ENCODE results near the gene ANO3. TPM values are rescaled to one million over a fixed set of nuclear protein-coding genes. Genes with fewer than 3 reads are reported as not detected.
A peak's percentile ranks its signal among the peaks of the same experiment; 100 is the strongest.

ANO3 gene
- total RNA-seq, 8 experiments from 2014 or later: 0.11 to 45.4 (median 0.39) TPM

DNA sequence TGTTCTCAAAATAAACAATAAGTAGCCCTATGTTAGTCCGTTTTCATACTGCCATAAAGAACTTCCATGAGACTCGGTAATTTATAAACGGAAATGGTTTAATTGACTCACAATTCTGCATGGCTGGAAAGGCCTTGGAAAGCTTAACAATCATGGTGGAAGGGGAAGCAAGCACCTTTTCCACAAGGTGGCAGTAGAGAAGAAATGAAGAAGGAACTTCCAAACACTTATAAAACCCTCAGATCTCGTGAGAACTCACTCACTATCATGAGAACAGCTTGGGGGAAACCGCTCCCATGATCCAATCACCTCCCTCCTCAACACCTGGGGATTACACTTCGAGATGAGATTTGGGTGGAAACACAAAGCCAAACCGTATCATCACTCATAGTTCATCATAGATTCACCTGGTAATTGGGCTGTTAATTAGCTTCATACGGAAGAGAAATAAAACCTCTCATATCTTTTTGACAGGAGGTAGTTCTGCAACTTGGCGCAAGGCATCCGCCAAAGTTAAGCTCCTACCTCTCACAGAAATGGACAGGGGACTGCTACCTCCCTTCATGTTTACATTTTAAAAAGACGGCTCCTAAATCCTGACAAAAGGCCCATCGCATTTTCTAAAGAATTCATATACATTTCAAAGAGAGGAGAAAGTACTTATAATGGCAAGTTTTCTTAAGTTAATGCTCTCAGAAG lies 191.1 kb downstream of the ANO3 start:
- H3K4me3 ChIP-seq: no peak overlapping the region
- WGBS, 10 experiments: 14 to 77% (median 60%) methylated on average over 2 to 12 of the region's 12 CpGs
- no peaks in the 10 kb centered on the region for H3K4me1 ChIP-seq (replicated peaks in 1 of 2)
- in situ Hi-C loops (cut with MboI; ENCODE audit: low pct_unique_long_range_greater_than_20kb in 2 of 9, low sequenced_read_pairs in 9 of 9, unreplicated experiment in 9 of 9): loop anchor here in 1 of 9 experiments (25.0 kb wide), 1 partner anchor 111 kb away; no protein-coding TSS in a partner anchor
- ATAC-seq (replicated peaks in 6 of 8): no peak
- no peak overlapping the region for H3K27ac ChIP-seq

DNA sequence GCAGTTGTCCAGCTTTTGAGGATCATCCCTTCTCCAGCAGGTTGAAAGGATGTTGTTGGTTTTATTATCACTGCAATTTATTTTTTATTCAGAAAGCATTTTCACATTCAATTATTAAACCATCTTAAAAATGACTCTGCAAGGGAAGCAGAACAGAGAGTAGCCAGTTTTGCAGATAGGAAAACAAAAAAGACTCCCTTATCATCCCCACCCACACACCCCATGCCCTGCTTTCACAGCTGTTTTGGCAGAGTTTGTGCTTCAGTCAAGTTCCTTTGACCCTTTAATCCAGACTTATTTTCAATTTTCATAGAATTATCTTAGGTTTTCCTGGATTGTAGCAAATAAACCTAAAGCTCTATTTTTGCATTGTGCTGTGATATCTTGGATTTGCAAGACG lies 195.8 kb downstream of the ANO3 start:
- no peak overlapping the region for H3K4me3 ChIP-seq
- 50 to 83% (median 57%) methylated on average over 1 of the region's 1 CpG; no CpG with 5 or more reads in 5 of the 10 experiments for WGBS, 10 experiments
- in situ Hi-C loops (cut with MboI; ENCODE audit: low pct_unique_long_range_greater_than_20kb in 2 of 9, low sequenced_read_pairs in 9 of 9, unreplicated experiment in 9 of 9): no loop called here
- ATAC-seq (replicated peaks in 6 of 8): no peak
- H3K27ac ChIP-seq: no peak overlapping the region
- no peaks in the 10 kb centered on the region for H3K4me1 ChIP-seq (replicated peaks in 1 of 2)

DNA sequence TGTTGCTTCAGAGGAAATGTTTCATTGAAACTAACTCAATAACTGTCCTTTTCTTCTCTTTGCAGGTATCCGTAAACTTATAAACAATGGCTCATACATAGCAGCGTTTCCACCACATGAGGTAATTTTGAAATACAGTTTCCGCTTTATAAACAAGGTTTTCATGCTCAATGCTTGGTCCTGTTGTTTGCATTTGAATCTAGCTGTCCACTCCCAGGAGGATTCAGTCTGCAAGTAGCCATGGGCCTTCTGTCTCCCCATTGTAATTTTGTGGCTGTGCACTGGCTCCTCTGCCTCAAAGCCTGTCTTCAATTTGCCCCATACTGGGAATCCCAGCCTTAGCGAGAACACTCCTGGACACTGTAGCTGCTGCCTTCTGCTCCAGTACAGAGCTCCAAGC lies 205.4 kb downstream of the ANO3 start:
- no peak for ATAC-seq (replicated peaks in 6 of 8)
- WGBS, 10 experiments: 59 to 91% (median 81%) methylated on average over 2 to 4 of the region's 4 CpGs; no CpG with 5 or more reads in 1 of the 10 experiments
- Histone ChIP-seq H3K4me3 (no peak overlapping the region), H3K4me1 (replicated peaks in 1 of 2) (no peaks in the 10 kb centered on the region), H3K27ac (no peak overlapping the region)
- in situ Hi-C loops (cut with MboI; ENCODE audit: low pct_unique_long_range_greater_than_20kb in 2 of 9, low sequenced_read_pairs in 9 of 9, unreplicated experiment in 9 of 9): no loop called here

DNA sequence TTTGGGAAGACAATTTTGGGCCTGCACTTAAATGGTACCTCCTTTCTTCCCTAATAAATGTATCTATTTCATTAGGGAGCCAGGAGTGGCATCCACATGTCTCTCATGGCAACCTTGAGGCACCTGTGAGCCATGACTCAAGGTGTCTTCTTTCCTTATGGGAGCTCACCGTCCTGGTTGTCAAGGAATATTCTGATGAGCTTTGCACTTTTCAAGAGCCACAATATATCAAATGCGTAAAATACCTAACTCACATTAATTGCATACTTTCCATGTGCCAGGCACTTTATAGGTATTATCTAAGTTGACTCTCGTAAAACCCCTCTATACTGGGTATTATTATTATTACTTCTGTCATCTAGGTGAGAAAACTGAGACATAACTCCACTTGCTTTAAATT lies 207.6 kb downstream of the ANO3 start:
- 49 to 100% (median 100%) methylated on average over 1 to 3 of the region's 3 CpGs; no CpG with 5 or more reads in 1 of the 10 experiments for WGBS, 10 experiments
- no peak for ATAC-seq (replicated peaks in 6 of 8)
- no peak overlapping the region for H3K27ac ChIP-seq
- H3K4me3 ChIP-seq: no peak overlapping the region
- no peaks in the 10 kb centered on the region for H3K4me1 ChIP-seq (replicated peaks in 1 of 2)
- in situ Hi-C loops (cut with MboI; ENCODE audit: low pct_unique_long_range_greater_than_20kb in 2 of 9, low sequenced_read_pairs in 9 of 9, unreplicated experiment in 9 of 9): no loop called here

DNA sequence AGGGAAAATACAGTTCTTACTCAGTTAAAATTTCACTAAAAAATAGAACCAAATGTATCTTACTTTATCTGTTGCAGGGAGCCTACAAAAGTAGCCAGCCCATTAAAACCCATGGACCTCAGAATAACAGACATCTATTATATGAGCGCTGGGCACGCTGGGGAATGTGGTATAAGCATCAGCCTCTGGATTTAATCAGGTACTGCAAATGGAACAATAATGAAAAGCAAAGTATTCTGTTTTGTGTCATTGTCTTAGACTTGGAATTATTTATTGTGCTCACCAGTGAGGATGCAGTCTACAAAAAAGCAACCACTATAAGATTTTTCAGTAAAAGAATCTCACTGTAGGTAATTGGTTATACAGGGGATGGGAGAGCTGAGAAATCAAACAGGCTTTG lies 209.9 kb downstream of the ANO3 start:
- Histone ChIP-seq H3K4me1 (replicated peaks in 1 of 2) (no peaks in the 10 kb centered on the region), H3K27ac (no peak overlapping the region), H3K4me3 (no peak overlapping the region)
- in situ Hi-C loops (cut with MboI; ENCODE audit: low pct_unique_long_range_greater_than_20kb in 2 of 9, low sequenced_read_pairs in 9 of 9, unreplicated experiment in 9 of 9): no loop called here
- 50 to 100% (median 91%) methylated on average over 2 of the region's 2 CpGs; no CpG with 5 or more reads in 1 of the 10 experiments for WGBS, 10 experiments
- no peak for ATAC-seq (replicated peaks in 6 of 8)

DNA sequence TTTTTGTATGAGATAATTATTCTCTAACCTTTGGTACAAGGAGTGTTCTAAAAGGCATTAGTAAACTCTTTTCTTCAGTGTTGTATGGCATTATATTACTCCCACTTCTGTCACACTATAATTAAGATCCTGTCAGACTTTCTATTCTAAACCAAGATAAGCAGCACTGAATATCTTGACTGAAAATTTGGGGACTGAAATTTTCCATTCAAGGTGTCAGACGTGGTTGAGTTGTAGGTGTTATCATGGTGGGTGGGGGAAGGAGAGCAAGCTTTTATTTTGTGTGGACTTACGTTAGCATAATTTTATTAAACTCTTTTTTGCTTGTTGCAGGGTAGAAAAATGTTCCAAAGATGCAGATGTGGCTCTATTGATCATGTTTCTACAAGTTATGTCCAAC lies 217.2 kb downstream of the ANO3 start:
- Histone ChIP-seq H3K4me1 (replicated peaks in 1 of 2) (no peaks in the 10 kb centered on the region), H3K4me3 (no peak overlapping the region), H3K27ac (no peak overlapping the region)
- WGBS, 10 experiments: 0 to 100% (median 30%) methylated on average over 1 to 2 of the region's 2 CpGs; no CpG with 5 or more reads in 3 of the 10 experiments
- no peak for ATAC-seq (replicated peaks in 6 of 8)
- in situ Hi-C loops (cut with MboI; ENCODE audit: low pct_unique_long_range_greater_than_20kb in 2 of 9, low sequenced_read_pairs in 9 of 9, unreplicated experiment in 9 of 9): no loop called here

DNA sequence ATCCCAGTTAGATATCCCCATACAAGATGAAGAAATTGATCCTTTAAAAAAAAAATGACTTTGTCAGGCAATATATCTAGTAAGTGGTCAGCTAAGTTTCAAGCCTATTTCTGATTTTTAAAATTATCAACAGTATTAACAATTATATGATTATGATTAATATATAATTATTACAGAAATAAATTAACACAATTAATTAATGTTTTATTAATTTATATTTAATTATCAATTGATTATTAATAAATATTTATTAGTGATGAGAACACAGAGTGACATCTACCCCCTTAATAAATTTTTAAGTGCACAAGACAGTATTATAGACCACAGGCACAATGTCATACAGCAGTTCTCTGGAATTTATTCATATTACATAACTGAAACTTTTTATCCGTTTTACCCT lies 218.1 kb downstream of the ANO3 start:
- Histone ChIP-seq H3K4me1 (replicated peaks in 1 of 2) (no peaks in the 10 kb centered on the region), H3K27ac (no peak overlapping the region), H3K4me3 (no peak overlapping the region)
- 8 to 100% (median 86%) methylated on average over 1 of the region's 1 CpG; no CpG with 5 or more reads in 1 of the 10 experiments for WGBS, 10 experiments
- in situ Hi-C loops (cut with MboI; ENCODE audit: low pct_unique_long_range_greater_than_20kb in 2 of 9, low sequenced_read_pairs in 9 of 9, unreplicated experiment in 9 of 9): loop anchor here in 3 of 9 experiments (10.0 kb wide), 3 partner anchors 225 to 255 kb away; no protein-coding TSS in a partner anchor
- no peak for ATAC-seq (replicated peaks in 6 of 8)

DNA sequence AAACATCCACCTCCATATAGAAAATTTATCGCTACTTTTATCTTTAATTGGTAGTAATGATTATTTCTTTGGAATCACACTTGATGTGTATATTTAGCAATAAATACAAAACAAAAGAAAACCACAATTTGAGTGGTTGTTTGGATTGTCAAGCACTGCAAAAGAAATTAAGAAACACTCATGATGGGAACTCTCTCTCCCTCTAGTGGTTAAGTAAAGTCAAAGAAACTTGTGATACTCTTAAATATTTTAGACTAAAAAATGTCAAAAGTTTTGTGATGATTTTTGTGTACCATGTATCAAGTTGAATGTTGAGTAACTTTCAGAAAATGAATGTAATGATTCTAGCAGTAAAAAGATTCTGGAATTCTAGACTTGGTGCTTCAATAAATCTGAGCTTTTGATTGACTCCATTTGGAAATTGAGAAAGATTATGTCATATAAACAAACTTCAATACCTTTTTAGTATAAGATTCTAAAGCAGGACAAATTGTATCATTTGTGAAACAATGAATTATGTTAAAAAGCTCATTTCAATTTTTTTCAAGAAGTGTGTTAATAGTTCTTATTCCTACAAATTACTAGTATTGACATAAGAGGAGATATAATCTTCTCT lies 219.4 kb downstream of the ANO3 start:
- H3K4me1 ChIP-seq (replicated peaks in 1 of 2): no peaks in the 10 kb centered on the region
- H3K27ac ChIP-seq: no peak overlapping the region
- in situ Hi-C loops (cut with MboI; ENCODE audit: low pct_unique_long_range_greater_than_20kb in 2 of 9, low sequenced_read_pairs in 9 of 9, unreplicated experiment in 9 of 9): loop anchor here in 3 of 9 experiments (10.0 kb wide), 3 partner anchors 226 to 256 kb away; no protein-coding TSS in a partner anchor
- H3K4me3 ChIP-seq: no peak overlapping the region
- WGBS, 10 experiments: 0 to 100% (median 48%) methylated on average over 1 of the region's 1 CpG; no CpG with 5 or more reads in 4 of the 10 experiments
- peak in 1 of 8 experiments; percentile 23 for ATAC-seq (replicated peaks in 6 of 8)

DNA sequence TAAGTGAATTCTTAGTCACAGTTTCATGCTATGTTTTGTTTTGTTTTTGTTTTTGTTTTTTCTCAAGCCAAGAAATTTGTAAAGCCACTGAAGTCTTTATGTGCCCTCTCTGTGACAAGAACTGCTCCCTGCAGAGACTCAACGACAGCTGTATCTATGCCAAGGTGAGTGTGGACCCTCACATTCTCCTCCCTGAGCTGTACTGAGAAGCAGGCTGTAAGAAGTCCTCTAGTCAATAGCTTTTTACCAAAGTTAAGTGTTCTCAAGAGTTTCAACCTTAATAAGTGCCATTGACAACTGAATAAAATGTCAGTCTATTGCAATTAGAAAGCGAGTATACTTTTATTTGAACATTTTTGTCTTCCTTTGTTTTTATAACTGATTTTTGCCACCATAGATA lies 221.3 kb downstream of the ANO3 start:
- in situ Hi-C loops (cut with MboI; ENCODE audit: low pct_unique_long_range_greater_than_20kb in 2 of 9, low sequenced_read_pairs in 9 of 9, unreplicated experiment in 9 of 9): loop anchor here in 3 of 9 experiments (10.0 kb wide), 3 partner anchors 228 to 258 kb away; no protein-coding TSS in a partner anchor
- ATAC-seq (replicated peaks in 6 of 8): no peak
- 13 to 100% (median 60%) methylated on average over 1 to 2 of the region's 2 CpGs; no CpG with 5 or more reads in 1 of the 10 experiments for WGBS, 10 experiments
- no peak overlapping the region for H3K27ac ChIP-seq
- H3K4me3 ChIP-seq: no peak overlapping the region
- H3K4me1 ChIP-seq (replicated peaks in 1 of 2): no peaks in the 10 kb centered on the region

DNA sequence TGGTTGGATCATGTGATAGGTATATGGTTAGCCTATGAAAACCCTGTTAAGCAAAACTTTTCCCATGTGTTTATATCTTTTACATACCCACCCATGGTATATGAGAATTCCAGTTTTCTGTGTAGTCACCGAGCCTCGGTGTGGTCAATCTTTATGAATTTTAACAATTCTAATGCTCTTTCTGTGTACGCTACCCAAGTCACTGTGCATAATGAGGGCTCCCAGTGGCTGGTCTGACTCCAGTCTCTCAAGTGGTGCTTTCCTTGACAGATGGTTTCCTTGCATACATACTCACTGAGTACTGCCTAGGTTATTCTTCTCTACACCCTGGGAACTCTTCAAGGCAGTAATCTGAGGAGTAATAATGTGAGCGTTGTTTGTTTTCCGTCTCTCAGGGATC lies 222.5 kb downstream of the ANO3 start:
- no peaks in the 10 kb centered on the region for H3K4me1 ChIP-seq (replicated peaks in 1 of 2)

DNA sequence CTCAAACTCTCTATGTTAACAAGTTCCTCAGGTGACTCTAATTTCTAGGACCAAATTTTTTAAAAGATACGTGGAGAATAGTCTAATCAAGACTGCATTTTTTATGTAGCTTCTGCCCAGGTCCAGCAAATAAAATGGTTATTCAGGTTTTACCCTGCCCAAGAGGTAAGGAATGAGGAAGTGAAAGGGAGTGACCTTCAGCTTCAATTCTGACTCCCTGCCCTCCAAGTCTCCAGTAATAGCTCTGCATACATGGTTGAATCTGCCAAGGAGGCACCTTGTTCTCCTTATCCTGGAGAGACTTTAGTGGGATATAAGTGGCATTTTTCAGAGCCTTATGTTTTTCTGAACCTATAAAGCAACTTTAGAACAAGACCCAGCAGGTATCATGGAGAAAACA lies 224.7 kb downstream of the ANO3 start:
- in situ Hi-C loops (cut with MboI; ENCODE audit: low pct_unique_long_range_greater_than_20kb in 2 of 9, low sequenced_read_pairs in 9 of 9, unreplicated experiment in 9 of 9): loop anchor here in 3 of 9 experiments (10.0 kb wide), 3 partner anchors 232 to 262 kb away; no protein-coding TSS in a partner anchor
- Histone ChIP-seq H3K27ac (no peak overlapping the region), H3K4me1 (replicated peaks in 1 of 2) (no peaks in the 10 kb centered on the region), H3K4me3 (no peak overlapping the region)
- WGBS, 10 experiments: 60 to 100% (median 94%) methylated on average over 1 of the region's 1 CpG; no CpG with 5 or more reads in 4 of the 10 experiments
- no peak for ATAC-seq (replicated peaks in 6 of 8)

More for the DNA sequence above, 222.5 kb downstream of the ANO3 start:
- in situ Hi-C loops (cut with MboI; ENCODE audit: low pct_unique_long_range_greater_than_20kb in 2 of 9, low sequenced_read_pairs in 9 of 9, unreplicated experiment in 9 of 9): loop anchor here in 3 of 9 experiments (10.0 kb wide), 3 partner anchors 230 to 260 kb away; no protein-coding TSS in a partner anchor
- Histone ChIP-seq H3K4me3 (no peak overlapping the region), H3K27ac (no peak overlapping the region)
- ATAC-seq (replicated peaks in 6 of 8): peak in 3 of 8 experiments; percentile 29 to 89 (median 72)
- WGBS, 10 experiments: 0 to 100% (median 88%) methylated on average over 1 to 5 of the region's 5 CpGs; no CpG with 5 or more reads in 2 of the 10 experiments

DNA sequence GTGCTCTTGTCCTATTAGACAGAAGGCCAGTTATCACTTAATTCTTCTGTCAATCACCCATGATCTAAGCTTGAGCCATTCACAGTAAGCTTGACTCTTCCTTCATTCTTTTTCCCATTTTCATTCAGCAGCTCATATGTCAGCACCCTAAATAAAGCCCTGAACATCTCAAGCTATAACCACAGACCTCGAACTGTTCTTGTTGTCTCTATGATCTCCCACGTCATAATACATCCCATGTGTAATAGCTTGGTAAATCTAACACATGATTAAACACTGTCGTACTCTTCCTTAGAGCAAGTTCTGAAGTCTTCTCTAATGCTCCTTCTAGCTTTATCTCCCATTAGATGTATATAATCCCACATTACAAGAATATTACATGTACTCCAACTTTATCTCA lies 225.7 kb downstream of the ANO3 start:
- Histone ChIP-seq H3K4me1 (replicated peaks in 1 of 2) (no peaks in the 10 kb centered on the region), H3K4me3 (no peak overlapping the region), H3K27ac (no peak overlapping the region)
- in situ Hi-C loops (cut with MboI; ENCODE audit: low pct_unique_long_range_greater_than_20kb in 2 of 9, low sequenced_read_pairs in 9 of 9, unreplicated experiment in 9 of 9): loop anchor here in 3 of 9 experiments (10.0 kb wide), 3 partner anchors 233 to 263 kb away; no protein-coding TSS in a partner anchor
- WGBS, 10 experiments: 0 to 89% (median 25%) methylated on average over 1 to 3 of the region's 3 CpGs; no CpG with 5 or more reads in 3 of the 10 experiments
- no peak for ATAC-seq (replicated peaks in 6 of 8)

DNA sequence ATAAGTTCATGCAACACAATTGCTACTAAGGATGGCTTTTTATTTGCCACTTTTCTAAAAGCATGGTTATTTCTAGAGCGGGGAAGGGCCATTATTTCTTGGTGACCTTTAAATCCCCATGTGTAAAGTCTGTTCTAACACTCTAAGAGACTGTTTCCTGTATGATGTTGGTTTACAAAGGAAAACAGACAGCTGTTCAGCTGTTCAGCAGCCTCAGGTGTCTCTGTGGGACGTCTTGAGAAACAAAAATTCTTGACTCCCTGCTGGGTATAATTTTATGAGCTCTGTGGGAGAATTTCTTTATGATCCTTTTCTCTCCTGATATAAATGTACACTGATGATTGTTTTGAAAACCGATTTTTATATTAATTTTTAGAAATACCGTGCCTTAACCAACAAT lies 226.3 kb downstream of the ANO3 start:
- in situ Hi-C loops (cut with MboI; ENCODE audit: low pct_unique_long_range_greater_than_20kb in 2 of 9, low sequenced_read_pairs in 9 of 9, unreplicated experiment in 9 of 9): loop anchor here in 3 of 9 experiments (10.0 kb wide), 3 partner anchors 233 to 263 kb away; no protein-coding TSS in a partner anchor
- no peak overlapping the region for H3K27ac ChIP-seq
- no peak for ATAC-seq (replicated peaks in 6 of 8)
- H3K4me1 ChIP-seq (replicated peaks in 1 of 2): no peaks in the 10 kb centered on the region
- WGBS, 10 experiments: 6 to 85% (median 61%) methylated on average over 1 to 4 of the region's 4 CpGs
- no peak overlapping the region for H3K4me3 ChIP-seq
